Kidney capillary endothelial cell (primary cell): Measurements from ENCODE around the gene A3GALT2.

Experiments
- DNase-seq: peaks from one replicate; pipeline ENCODE4 v3.0.0-alpha.2; 2018; ENCODE audit warnings: low spot score

Gene A3GALT2

GRCh38 chr1:33320619-33321165 is at the start of gene A3GALT2:
Gene A3GALT2, minus strand, starts transcription at chr1:33321098. Its CDS starts 0 bp downstream, at chr1:33321098.
- DNase-seq = no peak

- no peak for DNase-seq
Observed at GRCh38 chr1:33370301-33370700, 49.4 kb upstream of the A3GALT2 start.

- DNase-seq = no peak
Observed at GRCh38 chr1:33369764-33370163, 48.9 kb upstream of the A3GALT2 start.

- DNase-seq = no peak
Observed at GRCh38 chr1:33369081-33369480, 48.2 kb upstream of the A3GALT2 start.

GRCh38 chr1:33368431-33368830 is 47.5 kb upstream of the A3GALT2 start:
- no peak for DNase-seq

- peak; percentile 70 for DNase-seq
Observed at GRCh38 chr1:33367485-33368405, 46.8 kb upstream of the A3GALT2 start.

GRCh38 chr1:33366762-33367484 is 46.0 kb upstream of the A3GALT2 start:
- no peak for DNase-seq

GRCh38 chr1:33365560-33365997 is 44.7 kb upstream of the A3GALT2 start:
- no peak for DNase-seq

- no peak for DNase-seq
Observed at GRCh38 chr1:33364565-33364918, 43.6 kb upstream of the A3GALT2 start.

- DNase-seq = no peak
Observed at GRCh38 chr1:33363470-33363861, 42.6 kb upstream of the A3GALT2 start.

- no peak for DNase-seq
Observed at GRCh38 chr1:33363021-33363420, 42.1 kb upstream of the A3GALT2 start.

GRCh38 chr1:33361532-33362235 is 40.8 kb upstream of the A3GALT2 start:
- peak; percentile 74 for DNase-seq

GRCh38 chr1:33360367-33360766 is 39.5 kb upstream of the A3GALT2 start:
- DNase-seq = no peak

GRCh38 chr1:33359931-33360330 is 39.0 kb upstream of the A3GALT2 start:
- no peak for DNase-seq

- no peak for DNase-seq
Observed at GRCh38 chr1:33358795-33359503, 38.1 kb upstream of the A3GALT2 start.

GRCh38 chr1:33358114-33358794 is 37.4 kb upstream of the A3GALT2 start:
- DNase-seq = no peak

- DNase-seq = no peak
Observed at GRCh38 chr1:33357099-33357498, 36.2 kb upstream of the A3GALT2 start.

- no peak for DNase-seq
Observed at GRCh38 chr1:33354707-33355316, 33.9 kb upstream of the A3GALT2 start.

- DNase-seq = no peak
Observed at GRCh38 chr1:33353531-33353930, 32.6 kb upstream of the A3GALT2 start.

- DNase-seq = no peak
Observed at GRCh38 chr1:33351281-33351660, 30.4 kb upstream of the A3GALT2 start.
